ENCODE data around the gene GOLPH3.

Gene GOLPH3

GRCh38 chr5:32201122-32201753 lies 27.1 kb upstream of the GOLPH3 start:
- no peaks in the 10 kb centered on the region for H3K9me3 ChIP-seq (ENCODE audit: control insufficient read depth, insufficient read depth, low read depth, low read length)
- H3K4me1 ChIP-seq (ENCODE audit: control insufficient read depth, insufficient read depth, low read length): peaks cover 4% of the 10 kb centered on the region; the same call in 1 of the 2 replicates
- POLR2A ChIA-PET: interaction anchor here (0.7 kb wide), 1 partner anchor 273 kb away, joined by 4 read pairs; no protein-coding TSS in a partner anchor
- CTCF ChIA-PET: interaction anchor here (0.5 kb wide), 1 partner anchor 141 kb away, joined by 5 read pairs; no protein-coding TSS in a partner anchor
- no peak overlapping the region for H3K4me3 ChIP-seq (ENCODE audit: low read depth, low read length)
- H3K27ac ChIP-seq (ENCODE audit: extremely low read depth, low read depth, low read length): no peak overlapping the region
- no peaks in the 10 kb centered on the region; a peak in 1 of 3 replicates for H3K36me3 ChIP-seq (ENCODE audit: control insufficient read depth in 2 of 2, insufficient read depth in 1 of 2, low read length in 2 of 2)
- no peak for TF ChIP-seq ZIC2 (tag by site-specific recombination; IDR thresholded peaks at IDR 0.05)
- no peak for TF ChIP-seq ZNF621 (tag by site-specific recombination; IDR thresholded peaks at IDR 0.05)
- TF ChIP-seq ZNF777 (tag by site-specific recombination; IDR thresholded peaks at IDR 0.05; ENCODE audit: borderline replicate concordance): no peak
- no peak for TF ChIP-seq ZNF768 (tag by site-specific recombination; IDR thresholded peaks at IDR 0.05)
- no peak for TF ChIP-seq ZNF416 (tag by site-specific recombination; IDR thresholded peaks at IDR 0.05)
- TF ChIP-seq SALL2 (tag by site-specific recombination; IDR thresholded peaks at IDR 0.05; ENCODE audit: borderline replicate concordance): no peak
- 0 out of 2 replicates have a peak, but pooled peaks have one; percentile 17 for TF ChIP-seq ZNF362 (tag by site-specific recombination; IDR thresholded peaks at IDR 0.05)
- TF ChIP-seq ZBTB10 (tag by site-specific recombination; IDR thresholded peaks at IDR 0.05): no peak
- TF ChIP-seq ZBTB11 (tag by site-specific recombination; conservative IDR thresholded peaks at IDR 0.05; ENCODE audit: low read depth): no peak
- peak; percentile 85 for TF ChIP-seq ZNF449 (tag by site-specific recombination; IDR thresholded peaks at IDR 0.05)
- 0 out of 2 replicates have a peak, but pooled peaks have one; percentile 28 for TF ChIP-seq ZNF610 (tag by site-specific recombination; IDR thresholded peaks at IDR 0.05; ENCODE audit: borderline replicate concordance)
- TF ChIP-seq ZNF335 (tag by site-specific recombination; conservative IDR thresholded peaks at IDR 0.05): 0 out of 2 replicates have a peak, but pooled peaks have one; percentile 3
- no peak for TF ChIP-seq ZNF133 (tag by site-specific recombination; IDR thresholded peaks at IDR 0.05)
- 0 out of 2 replicates have a peak, but pooled peaks have one; percentile 1 for TF ChIP-seq ZNF518A (tag by site-specific recombination; conservative IDR thresholded peaks at IDR 0.05; ENCODE audit: low read depth)
- TF ChIP-seq KLF1 (tag by site-specific recombination; IDR thresholded peaks at IDR 0.05): no peak
- TF ChIP-seq ZNF292 (tag by site-specific recombination; IDR thresholded peaks at IDR 0.05; ENCODE audit: borderline replicate concordance, low read depth): no peak
- no peak for TF ChIP-seq ZNF701 (tag by site-specific recombination; IDR thresholded peaks at IDR 0.05)
- TF ChIP-seq ZNF223 (tag by site-specific recombination; IDR thresholded peaks at IDR 0.05): no peak
